NCI-H345 treated with DMSO at 0.1 percent for 48 hours (cell line): ENCODE data around the gene TPST1.
A peak's percentile ranks its signal among the peaks of the same experiment; 100 is the strongest.

Source experiments
- DNase-seq: peaks from one replicate; lab custom pipeline; 2025; ENCODE audit not compliant: unreplicated experiment; lab: John Stamatoyannopoulos, UW

The TPST1 gene

GRCh38 chr7:66237906-66238772, 33.0 kb downstream of the TPST1 start:
- DNase-seq: no peak

DNA sequence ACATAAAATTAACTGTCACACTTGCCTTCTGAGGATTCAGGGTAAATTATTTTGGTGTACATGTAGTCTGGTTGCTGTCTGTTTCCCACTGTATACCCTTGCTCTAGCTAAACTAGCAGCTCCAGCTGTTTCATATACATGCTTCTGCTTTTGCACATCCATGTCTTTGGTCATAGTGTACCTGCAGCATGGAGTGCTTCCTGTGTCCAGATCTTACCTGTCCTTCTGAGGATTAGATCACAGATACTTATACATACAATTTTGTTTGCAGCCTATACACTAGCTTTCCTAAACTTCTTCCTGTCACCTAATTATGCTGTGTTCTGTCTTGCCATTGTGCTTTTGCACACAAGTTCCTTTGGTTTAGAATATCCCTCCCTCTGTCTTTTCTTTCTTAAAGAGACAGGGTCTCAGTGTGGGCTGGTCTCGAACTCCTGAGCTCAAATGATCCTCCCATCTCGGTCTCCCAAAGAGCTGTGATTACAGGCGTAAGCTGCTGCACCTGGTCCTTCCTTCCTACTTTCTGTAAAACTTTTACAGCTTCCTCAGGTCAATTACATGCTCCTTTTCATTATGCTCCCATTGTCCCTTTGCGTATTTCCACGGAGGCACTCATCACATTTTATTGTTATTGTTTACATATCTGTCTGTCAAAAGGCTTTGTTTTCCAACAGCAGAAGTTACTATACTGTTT, 33.8 kb downstream of the TPST1 start:
- no peak for DNase-seq

DNA sequence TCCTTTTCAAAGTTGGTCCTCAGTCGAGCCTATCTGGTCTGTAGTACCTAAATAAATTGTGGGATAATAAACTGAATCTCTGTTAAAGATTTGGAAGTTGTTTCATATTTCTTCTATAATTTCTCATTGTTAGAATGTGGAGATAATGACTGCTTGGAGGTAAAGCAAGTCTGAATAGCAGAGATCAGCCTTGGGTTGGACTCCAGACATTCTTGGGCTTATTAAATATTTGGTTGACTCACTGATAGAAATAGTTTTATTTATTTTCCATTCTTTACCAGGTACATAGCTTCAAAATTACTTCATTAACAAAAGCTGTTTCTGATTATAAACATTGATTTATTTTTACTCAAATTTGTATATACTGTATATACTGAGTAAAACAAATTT, 34.3 kb downstream of the TPST1 start:
- no peak for DNase-seq

- no peak for DNase-seq
Measured at GRCh38 chr7:66245008-66245407, 39.9 kb downstream of the TPST1 start.

- DNase-seq: no peak
Measured at GRCh38 chr7:66246554-66247171, 41.5 kb downstream of the TPST1 start.

- no peak for DNase-seq
Measured at GRCh38 chr7:66247380-66248078, 42.4 kb downstream of the TPST1 start.

DNA sequence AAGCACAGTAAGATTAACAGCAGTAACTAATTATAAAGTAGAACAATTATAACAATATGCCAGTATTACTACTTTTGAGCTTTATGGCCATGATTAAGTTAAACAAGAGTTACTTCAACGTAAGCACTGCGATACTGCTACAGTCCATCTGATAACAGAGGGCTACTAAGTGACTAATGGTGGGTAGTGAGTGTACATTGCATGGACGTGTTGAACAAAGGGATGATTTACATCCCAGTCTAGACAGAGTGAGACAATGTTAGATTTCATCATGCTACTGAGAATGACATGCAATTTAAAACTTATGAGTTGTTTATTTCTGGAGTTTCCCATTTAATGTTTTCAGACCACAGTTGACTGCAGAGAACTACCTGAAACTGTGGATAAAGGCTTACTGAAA, 45.6 kb downstream of the TPST1 start:
- no peak for DNase-seq

DNA sequence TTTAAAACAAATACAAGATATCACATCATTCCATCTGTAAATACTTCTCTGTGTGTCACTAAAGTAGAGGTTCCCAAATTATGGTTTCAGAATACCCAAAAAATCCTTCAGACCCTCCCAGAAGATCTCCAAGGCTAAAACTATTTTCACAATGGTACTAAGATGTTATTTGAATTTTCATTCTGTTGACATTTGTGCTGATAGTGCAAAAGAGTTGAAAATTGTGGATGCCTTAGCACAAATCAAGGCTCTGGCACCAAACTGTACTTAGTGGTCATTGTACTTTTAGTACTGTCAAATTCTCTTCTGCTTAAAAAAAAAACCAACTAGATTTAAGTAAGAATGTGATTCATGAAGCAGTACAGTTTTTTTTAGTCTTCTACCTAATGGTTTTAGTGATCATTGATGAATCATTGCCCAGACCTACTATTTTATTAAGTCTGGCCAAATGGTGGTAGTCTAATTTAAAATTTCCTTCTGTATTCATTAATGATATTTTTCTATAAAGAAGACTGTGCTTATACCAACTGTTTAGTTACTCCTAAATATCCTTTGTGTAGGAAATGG, 50.5 kb downstream of the TPST1 start:
- no peak for DNase-seq

GRCh38 chr7:66256281-66256680, 51.1 kb downstream of the TPST1 start:
- DNase-seq: no peak

DNA sequence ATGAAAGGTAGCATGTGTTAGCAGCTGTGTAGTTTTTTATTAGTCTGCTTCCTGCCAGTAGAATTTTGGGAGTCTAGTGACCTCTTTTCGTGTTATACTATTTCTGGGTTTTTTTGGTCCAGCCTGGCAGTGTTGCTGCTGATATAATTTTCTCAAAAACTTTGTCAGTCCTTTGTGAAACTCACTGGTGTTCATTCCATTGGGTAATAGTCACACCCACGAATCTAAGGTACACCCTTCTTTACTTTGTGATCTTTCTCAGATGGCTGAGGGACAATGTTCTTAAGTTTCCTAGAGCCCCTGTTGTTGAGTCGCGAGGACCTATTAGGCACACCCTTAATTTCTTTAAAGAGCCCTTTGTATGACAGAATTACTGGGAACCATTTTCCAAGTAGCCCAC, 52.3 kb downstream of the TPST1 start:
- no peak for DNase-seq

DNA sequence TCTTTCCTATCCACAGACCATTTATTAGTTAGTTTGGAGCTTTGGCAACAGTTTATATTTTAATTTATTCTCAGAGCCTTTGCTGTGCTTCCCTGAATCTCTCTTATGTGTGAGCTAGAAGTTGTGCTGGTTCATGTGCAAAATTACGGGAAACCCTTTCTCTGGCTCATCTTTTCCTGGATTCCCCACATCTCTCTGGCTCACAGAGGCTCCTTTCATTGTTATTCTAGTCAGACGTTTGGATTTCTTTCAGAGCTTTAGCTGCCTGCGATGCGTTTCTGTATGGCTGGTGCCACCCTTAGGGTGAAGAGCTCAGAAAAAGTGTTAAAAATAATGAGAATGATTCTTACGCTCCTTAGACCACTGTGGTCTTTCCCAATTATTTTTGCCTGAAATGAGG, 53.3 kb downstream of the TPST1 start:
- no peak for DNase-seq

- DNase-seq: no peak
Measured at GRCh38 chr7:66261941-66262340, 56.8 kb downstream of the TPST1 start.

DNA sequence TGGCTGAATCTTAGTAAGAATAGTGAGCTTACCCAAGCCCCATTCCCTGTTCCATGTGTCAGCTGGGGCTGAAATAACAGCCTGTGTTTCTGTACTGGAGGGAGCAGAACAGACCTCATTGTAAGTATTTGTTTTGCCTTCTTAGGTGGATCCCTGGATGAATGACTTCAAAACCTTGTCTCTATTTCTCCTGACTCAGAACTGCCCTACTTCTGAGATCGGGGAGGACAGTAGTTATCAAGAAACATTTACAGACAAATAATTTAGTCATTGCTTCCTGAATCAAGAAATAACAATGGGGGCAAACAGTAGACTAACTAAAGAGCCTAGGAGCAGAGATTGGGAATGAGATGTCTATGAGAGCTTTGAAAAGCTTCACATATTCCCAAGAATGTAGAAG, 58.8 kb downstream of the TPST1 start:
- DNase-seq: no peak

DNA sequence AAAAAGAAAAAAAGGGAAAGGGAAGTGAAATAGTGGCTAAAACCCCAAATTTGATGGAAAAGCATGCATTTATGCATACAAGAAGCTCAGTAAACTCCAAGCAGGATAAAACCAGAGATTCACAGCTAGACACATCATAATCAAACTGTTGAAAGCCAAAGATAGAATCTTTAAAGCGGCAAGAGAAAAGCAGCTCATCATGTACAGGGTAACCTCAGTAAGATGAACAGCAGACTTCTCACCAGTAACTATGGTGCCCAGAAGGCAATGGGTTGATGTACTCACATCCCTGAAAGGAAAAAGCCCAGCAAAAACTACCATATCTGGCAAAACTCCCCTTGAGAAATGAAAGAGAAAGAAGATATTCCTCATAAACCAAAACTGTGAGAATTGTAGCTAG, 60.4 kb downstream of the TPST1 start:
- DNase-seq: peak; percentile 15

GRCh38 chr7:66267249-66267648, 62.1 kb downstream of the TPST1 start:
- no peak for DNase-seq

DNA sequence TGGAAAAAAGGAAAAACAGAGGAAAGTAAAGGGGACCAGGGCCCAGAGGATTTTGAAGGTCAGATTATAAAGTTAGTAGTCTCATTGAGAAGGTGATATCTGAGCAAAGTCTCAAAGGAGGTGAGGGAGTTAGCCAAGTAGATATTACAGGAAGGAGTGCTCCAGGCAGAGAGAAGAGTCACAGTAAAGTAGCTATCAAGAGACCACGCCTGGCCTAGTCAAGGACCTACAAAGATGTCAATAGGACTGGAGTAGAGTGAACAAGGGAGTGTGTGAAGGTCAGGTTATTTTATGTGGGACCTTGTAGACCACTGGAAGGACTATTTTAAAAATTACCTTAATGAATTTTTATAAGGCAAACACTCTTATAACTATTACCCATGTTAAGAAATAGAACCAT, 64.8 kb downstream of the TPST1 start:
- no peak for DNase-seq

GRCh38 chr7:66272321-66272720, 67.2 kb downstream of the TPST1 start:
- no peak for DNase-seq

DNA sequence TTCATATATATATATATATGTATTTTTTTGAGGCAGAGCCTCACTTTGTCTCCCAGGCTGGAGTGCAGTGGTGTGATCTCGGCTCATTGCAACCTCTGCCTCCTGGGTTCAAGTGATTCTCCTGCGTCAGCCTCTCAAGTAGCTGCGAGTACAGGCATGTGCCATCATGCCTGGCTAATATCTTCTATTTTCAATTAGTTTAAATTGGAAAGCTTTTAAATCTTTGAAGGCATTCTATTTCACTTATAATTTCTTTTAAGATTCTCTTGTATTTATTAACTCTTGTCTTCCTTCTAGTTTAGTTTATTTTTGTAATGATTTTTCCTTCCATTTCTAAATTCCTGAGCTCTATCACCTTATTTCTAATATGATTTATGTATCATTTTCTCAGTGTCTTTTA, 71.2 kb downstream of the TPST1 start:
- no peak for DNase-seq

- DNase-seq: no peak
Measured at GRCh38 chr7:66277492-66277891, 72.4 kb downstream of the TPST1 start.

DNA sequence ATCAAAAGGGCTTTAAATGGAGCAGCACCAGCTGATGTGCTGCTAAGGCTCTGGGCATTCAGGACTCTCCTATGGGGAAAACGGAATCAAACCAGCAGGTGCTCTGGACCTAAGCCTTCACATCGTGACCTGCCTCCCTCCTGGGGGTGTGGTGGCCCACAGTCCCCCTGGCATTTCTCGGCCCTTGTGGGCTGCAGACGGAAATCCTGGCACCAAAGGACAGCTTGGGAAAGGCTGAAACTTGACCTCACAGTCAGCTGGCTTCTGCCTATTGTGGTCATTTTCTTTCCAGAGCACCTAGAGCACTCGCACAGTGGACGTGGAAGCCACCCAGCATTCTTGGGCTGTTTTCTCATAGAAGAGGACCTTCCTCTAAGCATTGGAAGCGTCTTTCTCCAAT, 74.8 kb downstream of the TPST1 start:
- DNase-seq: no peak
